ENCODE measurements around the gene FNBP1. TPM values are rescaled to one million over a fixed set of nuclear protein-coding genes. Genes with fewer than 3 reads are reported as not detected.

FNBP1 gene
- total and polyA plus RNA-seq, 4 donors: 16.0 to 94.3 (median 29.5) TPM

DNA sequence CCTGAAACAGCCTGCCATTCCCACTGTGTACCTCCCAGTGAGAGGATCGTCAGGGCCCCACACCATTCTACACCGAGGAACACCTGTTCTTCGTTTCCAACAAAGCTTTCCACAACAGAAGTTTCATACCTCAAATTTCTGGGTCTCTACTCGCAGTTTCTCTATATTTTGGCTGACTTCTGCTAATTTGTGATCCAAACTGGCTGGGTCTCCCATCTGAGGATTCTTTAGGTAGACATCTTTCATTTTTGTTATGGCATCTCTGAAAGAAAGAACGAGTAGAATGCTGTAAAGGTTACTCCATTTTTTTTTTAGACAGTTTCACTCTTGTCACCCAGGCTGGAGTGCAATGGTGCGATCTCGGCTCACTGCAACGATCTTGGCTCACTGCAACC, 140.3 kb downstream of the FNBP1 start:
- Histone ChIP-seq H3K27me3 (ENCODE audit: control insufficient read depth in 3 of 3, insufficient read depth in 3 of 3, low read length in 2 of 3) (no peaks in the 10 kb centered on the region), H3K4me1 (ENCODE audit: control insufficient read depth in 5 of 5, insufficient read depth in 5 of 5, low read length in 5 of 5) (peaks cover 0 to 3% (median 0%) of the 10 kb centered on the region in 5 donors), H3K27ac (ENCODE audit: low read depth in 1 of 2, low read length in 1 of 2) (no peak overlapping the region), H3K4me3 (no peak overlapping the region), H3K36me3 (ENCODE audit: control insufficient read depth in 4 of 4, insufficient read depth in 4 of 4, low read length in 4 of 4) (peaks cover 5 to 23% (median 19%) of the 10 kb centered on the region in 4 donors), H3K9ac (ENCODE audit: insufficient read depth in 1 of 2, low read length in 2 of 2) (no peak overlapping the region), H3K9me3 (ENCODE audit: control insufficient read depth in 4 of 4, insufficient read depth in 3 of 4, low read length in 3 of 4) (no peaks in the 10 kb centered on the region)
- ATAC-seq (ENCODE audit: insufficient read depth, low FRiP score) (no peak), DNase-seq (no peak)
- TF ChIP-seq, protein P1, sequence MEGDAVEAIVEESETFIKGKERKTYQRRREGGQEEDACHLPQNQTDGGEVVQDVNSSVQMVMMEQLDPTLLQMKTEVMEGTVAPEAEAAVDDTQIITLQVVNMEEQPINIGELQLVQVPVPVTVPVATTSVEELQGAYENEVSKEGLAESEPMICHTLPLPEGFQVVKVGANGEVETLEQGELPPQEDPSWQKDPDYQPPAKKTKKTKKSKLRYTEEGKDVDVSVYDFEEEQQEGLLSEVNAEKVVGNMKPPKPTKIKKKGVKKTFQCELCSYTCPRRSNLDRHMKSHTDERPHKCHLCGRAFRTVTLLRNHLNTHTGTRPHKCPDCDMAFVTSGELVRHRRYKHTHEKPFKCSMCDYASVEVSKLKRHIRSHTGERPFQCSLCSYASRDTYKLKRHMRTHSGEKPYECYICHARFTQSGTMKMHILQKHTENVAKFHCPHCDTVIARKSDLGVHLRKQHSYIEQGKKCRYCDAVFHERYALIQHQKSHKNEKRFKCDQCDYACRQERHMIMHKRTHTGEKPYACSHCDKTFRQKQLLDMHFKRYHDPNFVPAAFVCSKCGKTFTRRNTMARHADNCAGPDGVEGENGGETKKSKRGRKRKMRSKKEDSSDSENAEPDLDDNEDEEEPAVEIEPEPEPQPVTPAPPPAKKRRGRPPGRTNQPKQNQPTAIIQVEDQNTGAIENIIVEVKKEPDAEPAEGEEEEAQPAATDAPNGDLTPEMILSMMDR (IDR thresholded peaks at IDR 0.05; ENCODE audit: control extremely low read depth, extremely low read depth): no peak
- WGBS, 2 donors: 89 to 94% methylated on average over 8 of the region's 8 CpGs

DNA sequence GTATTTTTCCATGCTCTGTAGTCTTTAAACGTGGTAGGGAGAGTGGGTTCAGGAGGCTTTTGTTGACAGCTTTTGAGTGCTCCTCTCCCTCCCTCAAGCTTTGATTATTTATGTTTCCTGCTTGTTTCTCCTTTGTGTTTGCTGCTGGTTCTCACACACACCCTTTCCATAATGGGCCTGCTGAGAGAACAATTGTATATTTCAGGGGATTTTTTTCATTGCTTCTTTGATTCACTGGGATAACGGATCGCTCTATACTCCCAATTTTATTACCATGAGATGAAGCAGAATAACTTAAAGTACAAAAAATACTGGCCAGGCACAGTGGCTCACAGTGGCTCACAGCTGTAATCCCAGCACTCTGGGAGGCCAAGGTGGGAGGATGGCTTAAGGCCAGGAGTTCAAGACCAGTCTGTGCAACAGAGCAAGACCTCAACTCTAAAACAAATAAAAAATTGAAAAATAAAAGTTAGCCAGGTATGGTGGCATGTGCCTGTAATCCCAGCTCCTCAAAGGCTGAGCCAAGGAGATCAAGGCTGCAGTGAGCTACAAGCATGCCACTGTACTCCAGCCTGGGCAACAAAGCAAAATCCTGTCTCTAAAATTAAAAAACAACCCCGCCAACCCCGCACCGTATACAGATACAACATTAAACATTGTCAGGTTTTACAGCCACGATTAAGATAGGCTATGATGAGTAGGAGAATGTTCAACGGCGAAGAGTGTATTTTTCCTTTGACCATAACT, 140.8 kb downstream of the FNBP1 start:
- Histone ChIP-seq H3K27ac (ENCODE audit: low read depth in 1 of 2, low read length in 1 of 2) (no peak overlapping the region), H3K4me1 (ENCODE audit: control insufficient read depth in 5 of 5, insufficient read depth in 5 of 5, low read length in 5 of 5) (peaks cover 0 to 3% (median 0%) of the 10 kb centered on the region in 5 donors), H3K4me3 (no peak overlapping the region), H3K36me3 (ENCODE audit: control insufficient read depth in 4 of 4, insufficient read depth in 4 of 4, low read length in 4 of 4) (peaks cover 5 to 23% (median 16%) of the 10 kb centered on the region in 4 donors), H3K9ac (ENCODE audit: insufficient read depth in 1 of 2, low read length in 2 of 2) (no peak overlapping the region), H3K27me3 (ENCODE audit: control insufficient read depth in 3 of 3, insufficient read depth in 3 of 3, low read length in 2 of 3) (no peaks in the 10 kb centered on the region), H3K9me3 (ENCODE audit: control insufficient read depth in 4 of 4, insufficient read depth in 3 of 4, low read length in 3 of 4) (no peaks in the 10 kb centered on the region)
- DNase-seq (no peak), ATAC-seq (ENCODE audit: insufficient read depth, low FRiP score) (no peak)
- 85 to 88% methylated on average over 9 of the region's 9 CpGs for WGBS, 2 donors
- TF ChIP-seq, protein P1 (IDR thresholded peaks at IDR 0.05; ENCODE audit: control extremely low read depth, extremely low read depth): no peak

DNA sequence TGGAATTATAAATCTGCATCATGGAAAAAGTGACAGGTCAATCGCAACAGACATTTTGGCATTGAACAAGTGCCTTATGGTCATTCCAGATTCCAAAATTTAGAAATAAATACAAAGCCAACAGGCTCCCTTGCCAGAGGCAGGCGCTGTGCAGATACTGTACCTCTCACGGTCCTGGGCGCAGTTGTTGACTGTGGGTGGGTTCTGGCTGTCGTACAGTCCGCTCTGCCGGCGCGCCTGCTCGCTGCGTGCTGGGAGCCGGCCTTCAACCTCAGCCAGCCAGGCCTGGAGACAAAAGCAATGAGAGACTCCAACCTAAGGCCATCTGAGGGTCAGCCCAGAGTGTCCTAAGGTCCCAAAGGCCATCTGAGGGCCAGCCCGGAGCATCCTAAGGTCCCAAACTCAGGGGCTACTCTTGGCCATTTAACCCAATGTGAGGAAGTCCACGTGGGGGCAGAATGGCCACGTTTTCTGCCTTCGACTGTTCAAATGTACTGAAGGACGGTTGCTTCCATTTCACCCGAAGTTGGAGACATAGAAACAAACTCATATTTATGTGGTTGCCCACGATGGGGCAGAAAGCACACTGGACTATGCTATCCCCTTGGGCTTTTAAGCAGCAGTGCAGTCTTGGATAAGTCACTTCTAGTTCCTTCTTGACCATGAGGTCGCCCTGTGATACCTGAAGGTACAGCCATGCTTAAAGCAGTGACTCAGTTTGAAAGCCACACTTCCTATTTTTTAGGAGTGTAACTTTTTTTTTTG, 142.5 kb downstream of the FNBP1 start:
- no peak for DNase-seq
- H3K4me1 ChIP-seq (ENCODE audit: control insufficient read depth in 5 of 5, insufficient read depth in 5 of 5, low read length in 5 of 5): peaks cover 0 to 3% (median 0%) of the 10 kb centered on the region in 5 donors
- no peak overlapping the region for H3K27ac ChIP-seq (ENCODE audit: low read depth in 1 of 2, low read length in 1 of 2)
- H3K36me3 ChIP-seq (ENCODE audit: control insufficient read depth in 4 of 4, insufficient read depth in 4 of 4, low read length in 4 of 4): peaks cover 5 to 25% (median 16%) of the 10 kb centered on the region in 4 donors
- no peaks in the 10 kb centered on the region for H3K9me3 ChIP-seq (ENCODE audit: control insufficient read depth in 4 of 4, insufficient read depth in 3 of 4, low read length in 3 of 4)
- TF ChIP-seq, protein P1 (IDR thresholded peaks at IDR 0.05; ENCODE audit: control extremely low read depth, extremely low read depth): no peak
- no peak overlapping the region for H3K4me3 ChIP-seq
- 92 to 94% methylated on average over 20 of the region's 20 CpGs for WGBS, 2 donors
- no peak overlapping the region for H3K9ac ChIP-seq (ENCODE audit: insufficient read depth in 1 of 2, low read length in 2 of 2)
- no peak for ATAC-seq (ENCODE audit: insufficient read depth, low FRiP score)
- no peaks in the 10 kb centered on the region for H3K27me3 ChIP-seq (ENCODE audit: control insufficient read depth in 3 of 3, insufficient read depth in 3 of 3, low read length in 2 of 3)
